ENCODE data around the gene PLD1. TPM values are rescaled to one million over a fixed set of nuclear protein-coding genes. Genes with fewer than 3 reads are reported as not detected.
"Not testable (repeated sequence)": the region's sequence is repeated elsewhere in the genome, so short reads cannot be mapped to it uniquely, and the experiment has no call there.

The PLD1 gene
- total and polyA plus RNA-seq, 5 donors, result 17.0 to 79.5 (median 53.9) TPM

- H3K9me3 ChIP-seq (ENCODE audit: control insufficient read depth, low read length); H3K27ac ChIP-seq (ENCODE audit: low read length); H3K4me3 ChIP-seq (ENCODE audit: low read length); DNase-seq; H3K4me1 ChIP-seq (ENCODE audit: control insufficient read depth, insufficient read depth, low read length); ATAC-seq; H3K27me3 ChIP-seq (ENCODE audit: control insufficient read depth, insufficient read depth); intact Hi-C loops (cut with DNase I): not testable (repeated sequence)
- 95% methylated on average over 6 of the region's 6 CpGs for WGBS
Measured at GRCh38 chr3:171814662-171815061, 4.4 kb upstream of the PLD1 start.

- H3K4me1 ChIP-seq (ENCODE audit: control insufficient read depth, insufficient read depth, low read length), result no peaks in the 10 kb centered on the region
- H3K9me3 ChIP-seq (ENCODE audit: control insufficient read depth, low read length), result no peaks in the 10 kb centered on the region
- no peaks in the 10 kb centered on the region for H3K27me3 ChIP-seq (ENCODE audit: control insufficient read depth, insufficient read depth)
- intact Hi-C loops (cut with DNase I), result no loop called here
- no peak overlapping the region for H3K4me3 ChIP-seq (ENCODE audit: low read length)
- DNase-seq (no peak), ATAC-seq (no peak)
- WGBS, result 55% methylated on average over 4 of the region's 4 CpGs
- H3K27ac ChIP-seq (ENCODE audit: low read length), result no peak overlapping the region
Measured at GRCh38 chr3:171813897-171814460, 3.7 kb upstream of the PLD1 start.

- H3K4me1 ChIP-seq (ENCODE audit: control insufficient read depth, insufficient read depth, low read length), result no peaks in the 10 kb centered on the region
- intact Hi-C loops (cut with DNase I), result no loop called here
- H3K4me3 ChIP-seq (ENCODE audit: low read length), result no peak overlapping the region
- WGBS, result 91% methylated on average over 3 of the region's 3 CpGs
- no peaks in the 10 kb centered on the region for H3K9me3 ChIP-seq (ENCODE audit: control insufficient read depth, low read length)
- no peak for ATAC-seq
- H3K27me3 ChIP-seq (ENCODE audit: control insufficient read depth, insufficient read depth), result no peaks in the 10 kb centered on the region
- no peak overlapping the region for H3K27ac ChIP-seq (ENCODE audit: low read length)
- DNase-seq, result no peak
Measured at GRCh38 chr3:171813278-171813896, 3.1 kb upstream of the PLD1 start.

- ATAC-seq (no peak), DNase-seq (no peak)
- WGBS, result 87% methylated on average over 2 of the region's 2 CpGs
- no peaks in the 10 kb centered on the region for H3K4me1 ChIP-seq (ENCODE audit: control insufficient read depth, insufficient read depth, low read length)
- H3K9me3 ChIP-seq (ENCODE audit: control insufficient read depth, low read length), result no peaks in the 10 kb centered on the region
- intact Hi-C loops (cut with DNase I), result no loop called here
- no peaks in the 10 kb centered on the region for H3K27me3 ChIP-seq (ENCODE audit: control insufficient read depth, insufficient read depth)
- no peak overlapping the region for H3K4me3 ChIP-seq (ENCODE audit: low read length)
- no peak overlapping the region for H3K27ac ChIP-seq (ENCODE audit: low read length)
Measured at GRCh38 chr3:171812811-171813210, 2.5 kb upstream of the PLD1 start.

GRCh38 chr3:171811913-171812335 lies 1.6 kb upstream of the PLD1 start:
- Histone ChIP-seq H3K4me1 (ENCODE audit: control insufficient read depth, insufficient read depth, low read length) (no peaks in the 10 kb centered on the region), H3K27me3 (ENCODE audit: control insufficient read depth, insufficient read depth) (no peaks in the 10 kb centered on the region), H3K9me3 (ENCODE audit: control insufficient read depth, low read length) (no peaks in the 10 kb centered on the region), H3K27ac (ENCODE audit: low read length) (peak overlapping the region; percentile 49), H3K4me3 (ENCODE audit: low read length) (no peak overlapping the region)
- ATAC-seq (no peak), DNase-seq (peak in 1 of 3 donors; percentile 32)
- WGBS, result 95% methylated on average over 9 of the region's 9 CpGs
- intact Hi-C loops (cut with DNase I), result no loop called here

- intact Hi-C loops (cut with DNase I), result no loop called here
- WGBS, result 51% methylated on average over 4 of the region's 4 CpGs
- DNase-seq (peak in 2 of 3 donors; percentile 39 to 55), ATAC-seq (peak; percentile 33 to 52)
- Histone ChIP-seq H3K9me3 (ENCODE audit: control insufficient read depth, low read length) (no peaks in the 10 kb centered on the region), H3K4me1 (ENCODE audit: control insufficient read depth, insufficient read depth, low read length) (no peaks in the 10 kb centered on the region), H3K27ac (ENCODE audit: low read length) (no peak overlapping the region), H3K27me3 (ENCODE audit: control insufficient read depth, insufficient read depth) (no peaks in the 10 kb centered on the region), H3K4me3 (ENCODE audit: low read length) (no peak overlapping the region)
Measured at GRCh38 chr3:171811295-171811912, 1.1 kb upstream of the PLD1 start.

- intact Hi-C loops (cut with DNase I), result no loop called here
- WGBS, result 17% methylated on average over 22 of the region's 22 CpGs
Measured at GRCh38 chr3:171810629-171811294, 479 bp upstream of the PLD1 start.

GRCh38 chr3:171809611-171809860 lies 747 bp downstream of the PLD1 start:
- 2% methylated on average over 11 of the region's 11 CpGs for WGBS
- peak overlapping the region; percentile 57 for H3K4me3 ChIP-seq (ENCODE audit: low read length)
- ATAC-seq (peak; percentile 25 to 36), DNase-seq (no peak)
- intact Hi-C loops (cut with DNase I), result no loop called here
- H3K4me1 ChIP-seq (ENCODE audit: control insufficient read depth, insufficient read depth, low read length), result peaks cover 4% of the 10 kb centered on the region
- H3K27me3 ChIP-seq (ENCODE audit: control insufficient read depth, insufficient read depth), result no peaks in the 10 kb centered on the region
- no peaks in the 10 kb centered on the region for H3K9me3 ChIP-seq (ENCODE audit: control insufficient read depth, low read length)
- peak overlapping the region; percentile 51 for H3K27ac ChIP-seq (ENCODE audit: low read length)

More at GRCh38 chr3:171810629-171811294, 479 bp upstream of the PLD1 start:
- no peaks in the 10 kb centered on the region for H3K4me1 ChIP-seq (ENCODE audit: control insufficient read depth, insufficient read depth, low read length)
- no peak for ATAC-seq
- no peaks in the 10 kb centered on the region for H3K27me3 ChIP-seq (ENCODE audit: control insufficient read depth, insufficient read depth)
- peak overlapping the region; percentile 57 for H3K4me3 ChIP-seq (ENCODE audit: low read length)
- H3K9me3 ChIP-seq (ENCODE audit: control insufficient read depth, low read length), result no peaks in the 10 kb centered on the region
- peak overlapping the region; percentile 51 for H3K27ac ChIP-seq (ENCODE audit: low read length)
- peak in 1 of 3 donors; percentile 71 for DNase-seq

- Histone ChIP-seq H3K27me3 (ENCODE audit: control insufficient read depth, insufficient read depth) (no peaks in the 10 kb centered on the region), H3K9me3 (ENCODE audit: control insufficient read depth, low read length) (no peaks in the 10 kb centered on the region), H3K27ac (ENCODE audit: low read length) (no peak overlapping the region), H3K4me3 (ENCODE audit: low read length) (no peak overlapping the region), H3K4me1 (ENCODE audit: control insufficient read depth, insufficient read depth, low read length) (peaks cover 4% of the 10 kb centered on the region)
- DNase-seq (no peak), ATAC-seq (no peak)
- intact Hi-C loops (cut with DNase I), result no loop called here
- 97% methylated on average over 6 of the region's 6 CpGs for WGBS
Measured at GRCh38 chr3:171807806-171808205, 2.5 kb downstream of the PLD1 start.

GRCh38 chr3:171807129-171807675 lies 3.1 kb downstream of the PLD1 start:
- no peaks in the 10 kb centered on the region for H3K27me3 ChIP-seq (ENCODE audit: control insufficient read depth, insufficient read depth)
- DNase-seq (no peak), ATAC-seq (no peak)
- intact Hi-C loops (cut with DNase I), result no loop called here
- no peak overlapping the region for H3K27ac ChIP-seq (ENCODE audit: low read length)
- 95% methylated on average over 7 of the region's 7 CpGs for WGBS
- no peaks in the 10 kb centered on the region for H3K9me3 ChIP-seq (ENCODE audit: control insufficient read depth, low read length)
- peaks cover 8% of the 10 kb centered on the region for H3K4me1 ChIP-seq (ENCODE audit: control insufficient read depth, insufficient read depth, low read length)
- no peak overlapping the region for H3K4me3 ChIP-seq (ENCODE audit: low read length)
